Esophagus squamous epithelium (tissue), 5 donors: Measurements from ENCODE around the gene ATL2. TPM values are rescaled to one million over a fixed set of nuclear protein-coding genes. Genes with fewer than 3 reads are reported as not detected.

Experiments
- DNase-seq: peaks from one replicate; lab custom pipeline; 2025; lab: John Stamatoyannopoulos, UW
- H3K27ac ChIP-seq, 4 donors: fragments of 200-600 bp; sonication (generic); one replicate each; pipeline ENCODE4 v1.5.1; 2016 to 2019; ENCODE audit warnings: mild to moderate bottlenecking in 1 of 4
- H3K27me3 ChIP-seq, 4 donors: fragments of 200-600 bp; sonication (generic); 1 replicate in 3 of 4; 2 replicates in 1 of 4; pipeline versions ENCODE4 v1.5.1 to v1.6.0; 2017 to 2021; ENCODE audit warnings: antibody characterized with exemption in 1 of 4
- H3K36me3 ChIP-seq, 3 donors: fragments of 200-600 bp; sonication (generic); one replicate each; pipeline ENCODE4 v1.5.1; 2016 to 2019
- H3K4me1 ChIP-seq, 3 donors: fragments of 200-600 bp; sonication (generic); one replicate each; pipeline ENCODE4 v1.5.1; 2017 to 2019
- H3K4me3 ChIP-seq, 4 donors: fragments of 200-600 bp; sonication (generic); 1 replicate in 3 of 4; 2 replicates in 1 of 4; pipeline ENCODE4 v1.5.1; 2016 to 2019; ENCODE audit warnings: mild to moderate bottlenecking in 2 of 4, moderate library complexity in 1 of 4
- H3K9me3 ChIP-seq, 3 donors: fragments of 200-600 bp; sonication (generic); one replicate each; pipeline ENCODE4 v1.5.1; 2016 to 2019
- POLR2A ChIP-seq, 4 donors: fragments of 450-650 bp; IDR thresholded peaks; one replicate each; pipeline ENCODE4 v1.6.1; 2017; ENCODE audit warnings: antibody characterized with exemption in 4 of 4, mild to moderate bottlenecking in 4 of 4, moderate library complexity in 3 of 4
- WGBS, 2 donors: methylation state at CpG; one replicate each; pipeline ENCODE4 v1.1.5; 2018; 5-methylcytosine and 5-hydroxymethylcytosine counted together
- intact Hi-C: fragments of 100-400 bp; cut with DNase I; formaldehyde crosslinking; loops from one replicate; pipeline ENCODE4 v1.15.0; 2022
- total RNA-seq, 4 donors: library from RNA; depleted of rRNA; stranded (reverse); fragments of >200 nt; gene quantifications; one replicate each; pipeline ENCODE4 v1.1.0, GENCODE V29; 2016
- TF ChIP-seq, protein P1 (sequence below), 6 experiments: fragments of 450-650 bp in 4 of 6; fragments of 200-600 bp in 2 of 6; sonication (generic) in 2 of 6; IDR thresholded peaks; one replicate each; pipeline ENCODE4 v1.5.1; 2016 to 2019; ENCODE audit warnings: antibody characterized with exemption in 6 of 6, mild to moderate bottlenecking in 4 of 6, moderate library complexity in 4 of 6
- donor health status: DM: yes; HTN: yes; CAD: no.

The ATL2 gene
- total RNA-seq, 4 donors from 2014 or later: 65.2 to 178 (median 91.3) TPM

- WGBS, 2 donors: 75 to 80% methylated on average over 1 to 2 of the region's 3 CpGs
- Histone ChIP-seq H3K36me3 (peaks cover 0 to 99% (median 14%) of the 10 kb centered on the region in 3 donors), H3K4me1 (peaks cover 0 to 3% (median 2%) of the 10 kb centered on the region in 3 donors), H3K27me3 (no peaks in the 10 kb centered on the region), H3K9me3 (no peaks in the 10 kb centered on the region), H3K4me3 (no peak overlapping the region), H3K27ac (no peak overlapping the region)
- intact Hi-C loops: no loop called here
- TF ChIP-seq, protein P1, sequence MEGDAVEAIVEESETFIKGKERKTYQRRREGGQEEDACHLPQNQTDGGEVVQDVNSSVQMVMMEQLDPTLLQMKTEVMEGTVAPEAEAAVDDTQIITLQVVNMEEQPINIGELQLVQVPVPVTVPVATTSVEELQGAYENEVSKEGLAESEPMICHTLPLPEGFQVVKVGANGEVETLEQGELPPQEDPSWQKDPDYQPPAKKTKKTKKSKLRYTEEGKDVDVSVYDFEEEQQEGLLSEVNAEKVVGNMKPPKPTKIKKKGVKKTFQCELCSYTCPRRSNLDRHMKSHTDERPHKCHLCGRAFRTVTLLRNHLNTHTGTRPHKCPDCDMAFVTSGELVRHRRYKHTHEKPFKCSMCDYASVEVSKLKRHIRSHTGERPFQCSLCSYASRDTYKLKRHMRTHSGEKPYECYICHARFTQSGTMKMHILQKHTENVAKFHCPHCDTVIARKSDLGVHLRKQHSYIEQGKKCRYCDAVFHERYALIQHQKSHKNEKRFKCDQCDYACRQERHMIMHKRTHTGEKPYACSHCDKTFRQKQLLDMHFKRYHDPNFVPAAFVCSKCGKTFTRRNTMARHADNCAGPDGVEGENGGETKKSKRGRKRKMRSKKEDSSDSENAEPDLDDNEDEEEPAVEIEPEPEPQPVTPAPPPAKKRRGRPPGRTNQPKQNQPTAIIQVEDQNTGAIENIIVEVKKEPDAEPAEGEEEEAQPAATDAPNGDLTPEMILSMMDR (IDR thresholded peaks at IDR 0.05): no peak
- no peak for TF ChIP-seq POLR2A (IDR thresholded peaks at IDR 0.05)
- DNase-seq: no peak
Observed at GRCh38 chr2:38301969-38302702, 74.9 kb downstream of the ATL2 start.

- no peak overlapping the region for H3K4me3 ChIP-seq
- TF ChIP-seq POLR2A (IDR thresholded peaks at IDR 0.05): no peak
- TF ChIP-seq, protein P1 (IDR thresholded peaks at IDR 0.05): no peak
- H3K9me3 ChIP-seq: no peaks in the 10 kb centered on the region
- no peak overlapping the region for H3K27ac ChIP-seq
- peaks cover 2 to 99% (median 14%) of the 10 kb centered on the region in 3 donors for H3K36me3 ChIP-seq
- H3K27me3 ChIP-seq: no peaks in the 10 kb centered on the region
- no peak for DNase-seq
- intact Hi-C loops: no loop called here
- peaks cover 0 to 4% (median 2%) of the 10 kb centered on the region in 3 donors for H3K4me1 ChIP-seq
- WGBS, 2 donors: 75 to 97% methylated on average over 1 to 3 of the region's 3 CpGs
Observed at GRCh38 chr2:38301340-38301968, 75.6 kb downstream of the ATL2 start.

DNA sequence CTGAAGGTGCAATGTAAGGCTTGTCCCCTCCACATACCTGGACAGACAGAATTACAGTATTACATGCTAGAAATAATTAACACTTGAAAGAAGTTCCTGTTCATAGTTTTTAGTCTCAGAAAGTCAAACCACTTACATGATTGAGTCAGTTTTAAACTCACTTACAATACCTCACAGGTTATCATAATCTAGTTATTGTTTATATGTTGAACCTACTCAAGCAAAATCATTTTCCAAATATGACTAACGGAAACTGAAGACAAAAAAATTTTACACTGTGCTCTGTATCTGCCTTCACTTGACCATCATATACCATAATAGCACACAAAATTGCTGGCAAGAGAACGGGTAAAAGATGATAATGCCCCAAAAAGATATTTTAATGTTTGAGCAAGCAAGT lies 78.5 kb downstream of the ATL2 start:
- DNase-seq: no peak
- H3K27ac ChIP-seq: no peak overlapping the region
- intact Hi-C loops: no loop called here
- H3K4me1 ChIP-seq: peaks cover 0 to 6% (median 2%) of the 10 kb centered on the region in 3 donors
- TF ChIP-seq, protein P1 (IDR thresholded peaks at IDR 0.05): no peak
- TF ChIP-seq POLR2A (IDR thresholded peaks at IDR 0.05): no peak
- H3K9me3 ChIP-seq: no peaks in the 10 kb centered on the region
- no peak overlapping the region for H3K4me3 ChIP-seq
- H3K36me3 ChIP-seq: peaks cover 6 to 95% (median 14%) of the 10 kb centered on the region in 3 donors
- H3K27me3 ChIP-seq: no peaks in the 10 kb centered on the region
- 80 to 86% methylated on average over 2 of the region's 2 CpGs for WGBS, 2 donors

DNA sequence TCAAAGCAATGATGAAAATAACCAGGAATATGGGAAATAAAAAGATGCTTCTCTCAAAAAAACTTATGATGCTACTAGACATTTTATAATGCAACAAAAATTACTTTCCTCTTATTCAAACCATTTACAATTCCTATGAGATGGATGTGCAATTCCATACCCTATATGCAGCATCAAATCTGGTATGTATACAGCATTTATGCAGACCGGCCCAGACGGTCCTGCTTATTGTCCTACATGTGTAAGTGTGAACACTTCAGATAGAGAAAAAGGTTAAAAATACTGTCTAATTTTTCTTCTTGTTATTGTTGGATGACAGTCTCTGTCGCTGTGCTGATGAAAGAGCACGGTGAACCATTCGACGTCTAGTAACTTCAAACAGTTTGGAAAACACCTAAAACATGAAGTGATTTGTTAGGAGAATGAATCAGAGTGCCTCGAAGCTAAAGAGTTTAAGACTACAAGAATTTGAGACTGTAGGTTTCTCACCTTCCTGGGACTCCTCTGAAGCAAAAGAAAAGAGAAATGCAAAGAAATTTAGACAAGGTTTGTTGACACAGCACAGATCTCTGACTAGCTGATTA lies 80.8 kb downstream of the ATL2 start:
- no peak for TF ChIP-seq POLR2A (IDR thresholded peaks at IDR 0.05)
- TF ChIP-seq, protein P1 (IDR thresholded peaks at IDR 0.05): no peak
- no peak overlapping the region for H3K27ac ChIP-seq
- no peaks in the 10 kb centered on the region for H3K9me3 ChIP-seq
- intact Hi-C loops: no loop called here
- H3K36me3 ChIP-seq: peaks cover 6 to 73% (median 14%) of the 10 kb centered on the region in 3 donors
- H3K4me1 ChIP-seq: peaks cover 0 to 3% (median 0%) of the 10 kb centered on the region in 3 donors
- H3K4me3 ChIP-seq: no peak overlapping the region
- H3K27me3 ChIP-seq: no peaks in the 10 kb centered on the region
- 32 to 39% methylated on average over 7 of the region's 7 CpGs for WGBS, 2 donors
- no peak for DNase-seq

- H3K4me3 ChIP-seq: no peak overlapping the region
- H3K27me3 ChIP-seq: no peaks in the 10 kb centered on the region
- no peak overlapping the region for H3K27ac ChIP-seq
- H3K4me1 ChIP-seq: peaks cover 0 to 3% (median 0%) of the 10 kb centered on the region in 3 donors
- no peak for TF ChIP-seq POLR2A (IDR thresholded peaks at IDR 0.05)
- TF ChIP-seq, protein P1 (IDR thresholded peaks at IDR 0.05): no peak
- intact Hi-C loops: no loop called here
- peaks cover 6 to 56% (median 14%) of the 10 kb centered on the region in 3 donors for H3K36me3 ChIP-seq
- no peak for DNase-seq
- no peaks in the 10 kb centered on the region for H3K9me3 ChIP-seq
Observed at GRCh38 chr2:38294597-38294996, 82.5 kb downstream of the ATL2 start.
